AG09309 (cell line): Measurements from ENCODE around the gene INCENP.

Experiments
- DNase-seq: peaks from one replicate; pipeline ENCODE4 v3.0.0-alpha.2; 2010; ENCODE audit warnings: low read depth
- H3K4me3 ChIP-seq: 2 replicates; pipeline ENCODE4 v1.5.1; 2011; ENCODE audit warnings: mild to moderate bottlenecking, low read depth, low read length, moderate library complexity; ENCODE audit not compliant: control insufficient read depth
- TF ChIP-seq, protein P1 (sequence below): IDR thresholded peaks from 2 replicates; pipeline ENCODE4 v1.5.1; 2011; ENCODE audit warnings: mild to moderate bottlenecking, low read depth, low read length, inconsistent platforms; ENCODE audit not compliant: insufficient read depth, control insufficient read depth; ENCODE audit errors: missing control alignments

Gene INCENP

DNA sequence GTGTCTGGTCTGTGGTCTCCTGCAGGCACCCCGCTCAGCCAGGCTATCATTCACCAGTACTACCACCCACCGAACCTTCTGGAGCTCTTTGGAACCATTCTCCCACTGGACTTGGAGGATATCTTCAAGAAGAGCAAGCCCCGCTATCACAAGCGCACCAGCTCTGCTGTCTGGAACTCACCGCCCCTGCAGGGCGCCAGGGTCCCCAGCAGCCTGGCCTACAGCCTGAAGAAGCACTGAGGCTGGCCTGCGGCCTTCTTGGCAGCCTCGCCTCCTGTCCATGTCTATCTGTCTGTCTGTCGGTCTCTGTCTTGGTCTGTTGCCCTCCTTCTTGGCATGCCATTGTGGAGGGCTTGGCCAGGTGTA is 27.9 kb downstream of the INCENP start:
- no peak for DNase-seq

GRCh38 chr11:62152245-62153086 is 28.7 kb downstream of the INCENP start:
- H3K4me3 ChIP-seq: no peak overlapping the region
- DNase-seq: no peak
- TF ChIP-seq, protein P1, sequence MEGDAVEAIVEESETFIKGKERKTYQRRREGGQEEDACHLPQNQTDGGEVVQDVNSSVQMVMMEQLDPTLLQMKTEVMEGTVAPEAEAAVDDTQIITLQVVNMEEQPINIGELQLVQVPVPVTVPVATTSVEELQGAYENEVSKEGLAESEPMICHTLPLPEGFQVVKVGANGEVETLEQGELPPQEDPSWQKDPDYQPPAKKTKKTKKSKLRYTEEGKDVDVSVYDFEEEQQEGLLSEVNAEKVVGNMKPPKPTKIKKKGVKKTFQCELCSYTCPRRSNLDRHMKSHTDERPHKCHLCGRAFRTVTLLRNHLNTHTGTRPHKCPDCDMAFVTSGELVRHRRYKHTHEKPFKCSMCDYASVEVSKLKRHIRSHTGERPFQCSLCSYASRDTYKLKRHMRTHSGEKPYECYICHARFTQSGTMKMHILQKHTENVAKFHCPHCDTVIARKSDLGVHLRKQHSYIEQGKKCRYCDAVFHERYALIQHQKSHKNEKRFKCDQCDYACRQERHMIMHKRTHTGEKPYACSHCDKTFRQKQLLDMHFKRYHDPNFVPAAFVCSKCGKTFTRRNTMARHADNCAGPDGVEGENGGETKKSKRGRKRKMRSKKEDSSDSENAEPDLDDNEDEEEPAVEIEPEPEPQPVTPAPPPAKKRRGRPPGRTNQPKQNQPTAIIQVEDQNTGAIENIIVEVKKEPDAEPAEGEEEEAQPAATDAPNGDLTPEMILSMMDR: no peak

More for the DNA sequence above, 27.9 kb downstream of the INCENP start:
- TF ChIP-seq, protein P1: no peak
- H3K4me3 ChIP-seq: no peak overlapping the region

DNA sequence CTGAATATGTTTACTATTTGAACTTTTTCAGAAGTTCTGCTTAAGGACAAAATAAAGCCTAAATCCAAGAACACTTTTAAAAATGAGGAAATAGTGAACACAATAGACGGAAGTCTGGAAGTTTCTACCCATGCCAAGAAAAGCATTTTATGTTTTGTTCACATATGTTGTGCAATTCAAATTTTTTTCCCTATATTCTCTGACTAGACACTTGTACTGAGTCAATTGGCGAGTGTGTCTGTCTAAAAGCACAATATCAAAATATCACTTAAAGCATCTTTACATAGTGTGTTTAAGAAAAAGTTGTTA is 29.2 kb downstream of the INCENP start:
- no peak overlapping the region for H3K4me3 ChIP-seq
- TF ChIP-seq, protein P1: no peak

DNA sequence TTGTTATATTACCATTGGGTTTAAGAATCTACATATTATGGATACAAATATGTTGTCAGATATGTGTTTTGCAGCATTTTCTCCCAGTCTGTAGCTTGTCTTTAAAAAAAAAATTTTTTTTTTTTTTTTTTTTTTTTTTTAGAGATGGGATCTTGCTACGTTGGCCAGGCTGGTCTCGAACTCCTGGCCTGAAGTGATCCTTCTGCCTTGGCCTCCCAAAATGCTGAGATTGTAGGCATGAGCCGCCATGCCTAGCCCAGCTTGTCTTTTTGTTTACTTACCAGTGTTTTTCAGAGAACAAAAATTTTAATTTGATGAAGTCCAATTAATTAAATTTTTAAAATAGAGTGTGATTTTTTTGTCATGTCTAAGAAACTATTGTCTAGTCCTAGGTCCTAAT is 29.8 kb downstream of the INCENP start:
- TF ChIP-seq, protein P1: no peak

More for the DNA sequence above, 29.2 kb downstream of the INCENP start:
- DNase-seq: no peak

GRCh38 chr11:62157603-62158002 is 33.8 kb downstream of the INCENP start:
- TF ChIP-seq, protein P1: no peak
- H3K4me3 ChIP-seq: no peak overlapping the region
- DNase-seq: no peak

More for the DNA sequence above, 29.8 kb downstream of the INCENP start:
- DNase-seq: no peak
- H3K4me3 ChIP-seq: no peak overlapping the region

DNA sequence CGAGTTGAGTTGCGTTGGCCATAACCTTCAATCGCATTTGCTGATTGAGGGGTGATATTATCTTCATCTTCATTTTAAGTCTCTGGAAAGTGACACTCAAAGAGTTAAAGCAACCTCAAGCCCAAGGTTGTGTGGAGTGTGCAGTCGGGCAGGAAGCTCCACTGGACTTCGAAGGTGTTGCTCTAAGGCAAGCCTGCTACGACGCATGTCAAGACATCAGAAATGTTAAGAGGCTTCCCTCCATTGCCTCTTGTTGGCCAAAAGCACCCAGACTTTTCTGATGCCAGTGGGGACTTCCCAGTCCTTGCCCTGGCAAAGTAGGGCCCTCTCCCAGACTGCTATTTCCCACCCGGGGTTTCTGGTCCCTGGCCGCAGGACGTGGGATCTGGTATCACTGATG is 42.6 kb downstream of the INCENP start:
- no peak overlapping the region for H3K4me3 ChIP-seq
- no peak for DNase-seq
- TF ChIP-seq, protein P1: no peak
